Left renal cortex interstitium (tissue), 4 donors: Measurements from ENCODE around the gene TMEM143. TPM values are rescaled to one million over a fixed set of nuclear protein-coding genes. Genes with fewer than 3 reads are reported as not detected.
"Not testable (repeated sequence)": the region's sequence is repeated elsewhere in the genome, so short reads cannot be mapped to it uniquely, and the experiment has no call there.

Experiments used
- DNase-seq, 4 donors: peaks; one replicate each; pipeline ENCODE4 v3.0.0-alpha.2; 2013; ENCODE audit warnings: low read depth in 4 of 4, low spot score in 2 of 4, missing footprints in 1 of 4
- polyA plus RNA-seq, 4 donors: library from polyadenylated mRNA; unstranded; fragments of 120-200 nt; gene quantifications; one replicate each; pipeline ENCODE4 v1.2.1, GENCODE V29; 2013; ENCODE audit not compliant: insufficient read length in 4 of 4

TMEM143 gene
- polyA plus RNA-seq, 4 donors: 9.2 to 14.6 (median 12.0) TPM

DNA sequence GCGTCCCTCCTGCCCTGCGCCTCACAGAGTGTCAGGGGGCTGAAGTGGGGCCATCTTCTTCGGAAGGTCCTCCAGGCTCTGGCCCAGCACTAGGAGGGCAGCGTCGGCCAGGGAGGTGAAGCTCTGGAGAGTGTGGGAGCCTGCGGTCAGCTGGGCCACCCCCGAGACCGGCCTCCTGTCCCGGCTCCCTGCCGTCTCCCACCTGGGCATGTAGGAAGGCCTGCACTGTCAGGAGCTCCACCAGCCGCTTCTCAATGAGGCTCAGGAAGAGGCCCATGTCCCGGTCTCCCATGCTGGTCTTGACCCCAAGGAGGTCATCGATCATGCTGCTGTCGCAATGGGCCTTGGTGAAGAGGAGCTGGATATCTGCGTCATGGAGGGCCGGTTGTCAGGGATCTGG lies 65.8 kb downstream of the TMEM143 start:
- no peak for DNase-seq

DNA sequence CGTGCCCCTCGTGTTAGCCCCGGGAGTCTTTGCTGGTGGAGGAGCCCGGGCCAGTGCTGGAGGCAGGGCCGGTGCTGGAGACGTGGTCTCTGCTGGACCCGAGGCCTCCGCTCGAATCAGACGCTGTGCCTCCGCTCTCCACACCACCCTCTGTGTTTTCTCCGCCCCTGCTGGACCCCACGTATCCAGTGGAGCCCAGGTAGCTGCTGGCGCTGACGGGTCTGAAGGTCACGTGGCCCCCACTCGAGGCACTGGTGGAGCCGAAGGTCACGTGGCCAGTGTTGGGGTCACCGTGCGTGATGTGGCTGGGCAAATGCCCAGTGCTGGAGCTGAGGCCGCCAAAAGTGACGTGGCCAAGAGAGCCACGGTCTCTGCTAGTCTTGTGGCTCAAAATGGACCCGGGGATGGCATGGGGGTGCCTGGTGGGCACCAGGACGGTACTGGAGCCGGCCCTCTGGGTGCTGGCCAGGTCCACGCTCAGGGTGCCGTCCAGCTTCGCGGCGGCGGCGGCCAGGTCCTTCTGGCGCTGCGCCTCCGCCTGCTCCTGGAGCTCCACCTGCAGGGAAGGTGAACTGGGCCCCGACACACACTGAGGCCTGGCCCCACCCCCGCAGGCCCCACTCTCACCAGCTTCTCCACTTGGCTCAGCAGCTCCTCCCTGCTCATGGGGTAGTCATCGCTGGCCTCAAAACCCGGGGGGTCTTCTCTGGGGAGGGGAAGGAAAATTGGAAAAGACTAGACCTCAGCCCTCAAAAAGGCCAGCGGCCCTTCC lies 66.6 kb downstream of the TMEM143 start:
- no peak for DNase-seq

DNA sequence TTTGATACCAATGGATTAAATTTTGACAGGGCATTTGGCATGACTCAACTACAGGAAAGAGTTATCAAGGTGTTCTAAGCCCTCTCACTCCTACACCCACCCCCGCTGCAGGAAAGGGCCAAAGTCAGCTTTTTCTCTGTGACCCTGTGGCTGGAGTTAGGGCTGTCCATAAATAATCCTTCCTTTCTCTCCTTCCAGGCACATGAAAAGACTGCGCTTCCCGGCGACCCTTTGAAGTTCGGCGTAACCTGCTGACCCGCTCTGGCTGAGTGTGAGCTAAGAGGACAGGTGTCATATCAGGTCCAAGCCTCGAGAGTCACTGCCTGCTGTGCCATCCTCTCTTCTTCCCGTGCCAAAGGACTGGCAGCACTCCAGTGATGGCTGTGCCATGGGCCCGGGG lies 68.3 kb downstream of the TMEM143 start:
- DNase-seq: no peak

DNA sequence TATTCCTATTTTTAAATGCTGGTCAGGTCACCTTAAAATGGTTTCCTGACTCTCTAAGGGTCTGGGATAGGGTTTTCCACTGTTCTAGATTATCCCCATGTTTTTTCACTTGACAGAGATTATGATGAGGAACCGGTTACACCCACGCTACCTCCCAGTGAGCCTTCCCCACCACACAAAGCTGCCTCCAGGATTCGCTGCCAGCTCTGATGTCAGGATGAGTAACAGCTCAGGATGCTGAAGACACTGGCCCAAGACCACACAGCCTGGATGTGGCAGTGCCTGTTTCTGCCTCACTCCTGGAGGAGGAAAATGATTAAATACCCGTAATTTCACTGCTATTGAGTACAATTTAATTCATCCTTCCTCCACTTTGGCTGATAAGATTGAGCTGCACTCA lies 70.9 kb downstream of the TMEM143 start:
- DNase-seq: no peak

DNA sequence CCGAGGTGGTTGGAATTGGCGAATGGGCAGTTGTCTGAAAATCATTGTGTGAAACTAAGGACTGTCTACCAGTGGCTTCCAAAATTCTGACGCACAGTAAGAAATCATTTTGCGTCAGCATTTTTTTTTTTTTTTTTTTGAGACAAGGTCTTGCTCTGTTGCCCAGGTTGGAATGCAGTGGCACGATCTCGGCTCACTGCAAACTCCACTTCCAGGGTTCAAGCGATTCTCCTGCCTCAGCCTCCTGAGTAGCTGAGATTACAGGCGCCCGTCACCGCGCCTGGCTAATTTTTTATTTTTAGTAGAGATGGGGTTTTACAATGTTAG lies 72.3 kb downstream of the TMEM143 start:
- not testable (repeated sequence) for DNase-seq

DNA sequence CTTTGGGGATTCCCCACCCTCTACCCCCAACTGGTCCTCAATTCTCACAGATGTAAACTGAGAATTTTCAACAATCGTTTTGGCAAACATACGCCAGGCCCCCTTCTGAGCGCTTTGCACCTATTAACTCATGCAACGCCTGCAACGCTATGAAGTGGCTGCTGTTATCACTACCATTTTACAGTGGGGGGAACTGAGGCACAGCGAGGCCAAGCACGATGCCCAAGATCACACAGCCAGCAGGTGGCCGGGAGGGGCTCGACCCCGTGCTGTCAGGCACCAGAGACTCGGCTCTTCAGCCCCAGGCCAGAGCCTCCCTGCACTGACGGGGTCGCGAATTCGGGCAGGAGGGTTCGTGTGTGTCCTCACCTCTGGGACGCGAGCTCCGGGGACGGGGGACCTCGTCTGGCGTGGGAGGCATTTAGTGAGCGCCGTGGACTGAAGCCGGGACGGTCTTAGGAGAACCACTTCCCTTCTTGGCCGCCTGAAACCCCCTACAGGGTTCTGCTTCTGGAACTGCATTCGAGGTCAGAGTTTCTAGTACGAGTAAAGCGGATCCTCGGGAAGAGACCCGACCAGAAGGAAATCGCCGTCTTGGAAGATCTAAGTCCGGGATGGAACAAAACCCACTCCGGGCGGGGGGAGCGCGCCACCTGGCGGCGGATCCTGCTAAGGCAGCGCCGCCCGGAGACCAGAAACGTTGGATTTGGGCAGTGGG lies 72.8 kb downstream of the TMEM143 start:
- peak in 2 of 4 donors; percentile 64 to 71 for DNase-seq

DNA sequence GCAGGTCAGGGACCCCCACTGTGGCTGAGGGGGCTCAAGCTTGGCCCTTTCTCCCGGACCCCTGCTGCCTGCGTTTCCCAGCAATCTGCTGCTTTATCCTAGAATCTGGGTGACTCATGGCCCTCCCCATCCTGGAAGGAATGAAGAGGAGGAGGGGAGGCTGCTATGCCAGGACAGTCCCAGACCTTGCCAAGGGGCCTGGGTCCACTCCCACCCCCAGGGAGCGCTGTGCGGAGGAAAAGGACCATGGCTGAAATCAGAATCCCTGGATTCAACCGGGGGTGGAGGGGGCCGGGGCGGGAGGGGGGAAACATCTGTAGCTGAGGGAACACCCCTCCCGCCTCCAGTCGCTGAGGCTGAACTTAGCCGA lies 73.4 kb downstream of the TMEM143 start:
- no peak for DNase-seq

DNA sequence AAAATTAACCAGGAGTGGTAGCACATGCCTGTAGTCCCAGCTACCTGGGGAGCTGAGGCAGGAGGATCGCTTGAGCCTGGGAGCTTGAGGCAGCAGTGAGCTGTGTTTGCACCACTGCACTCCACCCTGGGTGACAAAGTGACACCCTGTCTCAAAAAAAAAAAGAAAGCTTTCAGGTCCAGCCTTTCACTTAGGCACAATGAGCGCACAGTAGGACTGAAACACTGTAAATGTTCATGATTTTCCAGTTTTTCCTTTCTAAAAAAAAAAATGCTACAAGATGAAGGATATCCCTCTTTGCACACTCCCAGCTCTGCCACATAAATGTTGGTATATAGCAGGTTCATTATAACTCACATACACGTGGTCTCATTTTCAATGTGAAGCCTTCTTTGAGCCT lies 76.0 kb downstream of the TMEM143 start:
- no peak for DNase-seq

DNA sequence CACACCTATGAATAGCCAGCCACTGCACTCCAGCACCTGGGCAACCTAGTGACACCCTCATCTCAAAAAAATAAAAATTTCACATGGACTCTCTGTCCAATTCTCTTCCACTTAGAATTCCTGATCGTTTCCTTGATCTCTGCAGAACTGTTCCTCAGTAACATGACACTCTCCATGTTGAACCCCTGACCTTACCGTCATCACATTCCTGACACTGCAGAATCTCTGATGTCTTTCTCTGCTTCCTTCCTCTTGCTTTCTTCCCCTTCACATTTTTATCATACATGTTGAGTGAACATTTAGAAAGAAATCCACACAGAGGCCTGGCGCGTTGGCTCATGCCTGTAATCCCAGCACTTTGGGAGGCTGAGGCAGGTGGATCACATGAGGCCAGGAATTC lies 78.8 kb downstream of the TMEM143 start:
- DNase-seq: no peak

DNA sequence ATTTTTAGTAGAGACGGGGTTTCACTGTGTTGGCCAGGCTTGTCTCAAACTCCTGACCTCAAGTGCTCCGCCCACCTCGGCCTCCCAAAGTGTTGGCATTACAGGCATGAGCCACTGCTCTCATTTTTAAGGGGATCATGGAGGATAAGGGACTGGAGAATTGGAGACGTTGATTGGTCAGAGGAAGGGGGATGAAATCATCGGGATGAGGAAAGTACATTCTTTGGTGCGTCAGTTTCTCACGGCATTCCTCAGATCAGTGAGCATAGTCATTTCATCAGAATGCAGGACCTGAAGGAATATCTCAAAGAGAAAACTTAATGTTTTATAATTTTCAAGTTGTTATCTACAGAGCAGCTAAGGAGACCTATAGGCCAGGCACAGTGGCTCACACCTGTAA lies 79.8 kb downstream of the TMEM143 start:
- DNase-seq: no peak

Other genes starting within 250 kb of the TMEM143 start
- gene LIG1, start 193.6 kb downstream of the TMEM143 start, polyA plus RNA-seq: 10 to 100 TPM; 50.7 to 87.3 (median 68.4) TPM
- gene ZSWIM9, start 193.3 kb downstream of the TMEM143 start, polyA plus RNA-seq: 10 to 100 TPM in 2 of 4 donors, 1 to 10 TPM in 2; 8.9 to 12.2 (median 10.8) TPM
- gene CARD8, start 108.0 kb downstream of the TMEM143 start, polyA plus RNA-seq: 10 to 100 TPM; 45.5 to 71.5 (median 56.2) TPM
- 1 to 10 TPM; 5.9 to 7.6 (median 7.1) TPM for gene ZNF114, start 93.9 kb downstream of the TMEM143 start, polyA plus RNA-seq
- gene EMP3, start 38.4 kb downstream of the TMEM143 start, polyA plus RNA-seq: 10 to 100 TPM; 64.9 to 82.5 (median 74.9) TPM
- under 1 TPM; 0.33 to 0.64 (median 0.60) TPM for gene SYNGR4, start 427 bp upstream of the TMEM143 start, polyA plus RNA-seq
- gene KDELR1, start 27.6 kb upstream of the TMEM143 start, polyA plus RNA-seq: 100 to 1,000 TPM; 208 to 244 (median 234) TPM
- gene GRIN2D, start 29.7 kb upstream of the TMEM143 start, polyA plus RNA-seq: under 1 TPM; 0.42 to 0.78 (median 0.54) TPM
- 10 to 100 TPM; 22.9 to 33.0 (median 27.9) TPM for gene GRWD1, start 82.0 kb upstream of the TMEM143 start, polyA plus RNA-seq
- gene KCNJ14, start 91.6 kb upstream of the TMEM143 start, polyA plus RNA-seq: 1 to 10 TPM in 2 of 4 donors, under 1 TPM in 2; 0.40 to 1.2 (median 0.85) TPM
- gene CYTH2, start 105.4 kb upstream of the TMEM143 start, polyA plus RNA-seq: 100 to 1,000 TPM in 1 of 4 donors, 10 to 100 TPM in 3; 75.7 to 107 (median 90.7) TPM
- gene LMTK3, start 147.9 kb upstream of the TMEM143 start, polyA plus RNA-seq: 1 to 10 TPM; 1.9 to 5.0 (median 3.7) TPM
- gene SULT2B1, start 188.2 kb upstream of the TMEM143 start, polyA plus RNA-seq: under 1 TPM; 0.25 to 0.39 (median 0.35) TPM
- under 1 TPM in 2 of 4 donors, not detected in 2; 0.11 to 0.26 TPM for gene SPACA4, start 242.8 kb upstream of the TMEM143 start, polyA plus RNA-seq